NB4 (cell line): Measurements from ENCODE around the gene ULBP2.

Source experiments
- CTCF ChIP-seq: IDR thresholded peaks from one replicate; pipeline ENCODE4 v1.5.1; 2012; ENCODE audit warnings: low read depth, low read length
- MAX ChIP-seq: IDR thresholded peaks from 2 replicates; pipeline ENCODE4 v1.6.1; 2011; ENCODE audit warnings: low read depth, low read length
- MYC ChIP-seq: IDR thresholded peaks from 2 replicates; pipeline ENCODE4 v1.6.1; 2011; ENCODE audit warnings: low read depth, low read length

DNA sequence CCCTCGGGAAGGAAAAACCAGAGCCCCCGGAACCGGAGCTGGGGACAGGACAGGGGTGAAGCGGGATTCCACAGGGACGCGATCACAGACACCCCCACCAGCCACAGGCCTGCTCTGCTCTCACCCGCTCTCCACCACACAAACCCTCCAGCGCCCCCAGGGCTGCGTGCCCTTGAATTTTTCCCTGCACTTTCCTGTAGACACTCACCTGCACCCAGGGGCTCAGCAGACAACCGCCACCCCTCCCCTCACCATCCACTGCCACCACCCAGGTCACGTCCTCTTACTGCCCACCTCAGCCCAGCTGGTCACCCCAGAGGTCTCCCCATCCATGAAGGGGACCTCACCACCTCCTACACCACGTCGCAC, 631 bp downstream of the ULBP2 start:
- TF ChIP-seq CTCF, result no peak
- TF ChIP-seq MAX, result no peak
- TF ChIP-seq MYC, result no peak
